BLaER1 treated with 17β-estradiol and CSF1 and Interleukin-3, amounts not matched to agents 10 nM and 100 nM (cell line): ENCODE data around the gene CSDE1.
A peak's percentile ranks its signal among the peaks of the same experiment; 100 is the strongest.

Experiments
- H3K27ac ChIP-seq, 11 experiments: shearing (Covaris generic); formaldehyde crosslinking; 2 replicates each; pipeline ENCODE4 v1.8.1; 2022
- H3K27me3 ChIP-seq, 11 experiments: shearing (Covaris generic); formaldehyde crosslinking; 2 replicates each; pipeline ENCODE4 v1.8.1; 2022
- H3K36me3 ChIP-seq, 11 experiments: shearing (Covaris generic); formaldehyde crosslinking; 2 replicates each; pipeline ENCODE4 v1.8.1; 2022
- H3K4me1 ChIP-seq, 10 experiments: shearing (Covaris generic); formaldehyde crosslinking; 2 replicates each; pipeline ENCODE4 v1.8.1; 2022
- H3K4me2 ChIP-seq, 11 experiments: shearing (Covaris generic); formaldehyde crosslinking; 2 replicates each; pipeline ENCODE4 v1.8.1; 2022
- H3K4me3 ChIP-seq, 10 experiments: shearing (Covaris generic); formaldehyde crosslinking; 2 replicates each; pipeline ENCODE4 v1.8.1; 2022
- H3K9ac ChIP-seq, 11 experiments: shearing (Covaris generic); formaldehyde crosslinking; 2 replicates each; pipeline ENCODE4 v1.8.1; 2022
- H3K9me3 ChIP-seq, 11 experiments: shearing (Covaris generic); formaldehyde crosslinking; replicated peaks in 1 of 11; 2 replicates each; pipeline ENCODE4 v1.8.1; 2022
- H4K20me1 ChIP-seq, 11 experiments: shearing (Covaris generic); formaldehyde crosslinking; 2 replicates each; pipeline ENCODE4 v1.8.1; 2022
- Cebpa-rat ChIP-seq, 11 experiments: shearing (Covaris generic); IDR thresholded peaks; 2 replicates each; pipeline ENCODE4 v1.8.1; 2022

CSDE1 gene

DNA sequence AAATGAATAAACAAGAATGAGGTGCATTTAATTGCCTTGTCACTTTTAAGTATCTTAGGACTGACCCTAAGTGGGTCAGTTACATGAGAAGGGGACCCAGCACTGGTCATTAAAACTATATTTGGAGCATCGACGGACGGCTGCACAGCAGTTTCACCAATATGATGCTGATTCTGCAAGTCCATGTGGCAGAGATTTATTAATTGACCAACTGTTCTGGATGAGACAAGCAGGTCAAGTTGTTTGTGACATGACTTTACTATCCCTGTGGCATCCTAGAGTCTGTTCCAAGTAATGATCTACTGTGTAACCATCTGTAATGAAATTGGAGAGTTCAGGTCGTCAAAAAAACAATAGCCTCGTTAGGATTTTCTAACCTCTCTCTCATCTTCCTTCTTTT lies 71.9 kb downstream of the CSDE1 start:
- H3K4me2 ChIP-seq = no peak overlapping the region
- H3K9ac ChIP-seq = no peak overlapping the region
- H3K27ac ChIP-seq = no peak overlapping the region
- H3K27me3 ChIP-seq = no peaks in the 10 kb centered on the region
- no peaks in the 10 kb centered on the region for H3K4me1 ChIP-seq
- no peaks in the 10 kb centered on the region for H3K9me3 ChIP-seq
- no peak overlapping the region for H3K4me3 ChIP-seq
- no peaks in the 10 kb centered on the region for H4K20me1 ChIP-seq
- no peak for TF ChIP-seq Cebpa-rat (IDR thresholded peaks at IDR 0.05)
- H3K36me3 ChIP-seq = no peaks in the 10 kb centered on the region

DNA sequence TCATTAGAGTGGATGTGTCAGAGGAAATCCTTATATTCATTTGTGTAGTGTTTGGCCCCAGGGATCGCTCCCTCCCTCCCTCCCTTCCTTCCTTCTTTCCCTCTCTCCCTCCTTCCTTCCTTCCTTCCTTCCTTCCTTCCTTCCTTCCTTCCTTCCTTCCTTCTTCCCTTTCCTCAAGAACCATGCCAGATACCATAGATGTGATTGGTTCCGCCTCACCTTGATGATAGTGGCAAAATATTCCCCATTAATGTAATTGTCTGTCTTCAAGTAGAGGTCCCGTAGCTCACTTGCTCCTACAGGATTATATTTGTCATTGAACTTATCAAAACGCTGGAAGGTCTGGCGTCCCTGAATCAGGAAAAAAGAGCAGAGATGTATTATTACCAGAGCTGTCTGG lies 80.1 kb downstream of the CSDE1 start:
- H4K20me1 ChIP-seq = no peaks in the 10 kb centered on the region
- H3K4me1 ChIP-seq = no peaks in the 10 kb centered on the region
- H3K36me3 ChIP-seq = no peaks in the 10 kb centered on the region
- H3K4me2 ChIP-seq = no peak overlapping the region
- H3K27ac ChIP-seq = no peak overlapping the region
- H3K27me3 ChIP-seq = no peaks in the 10 kb centered on the region
- no peak overlapping the region for H3K4me3 ChIP-seq
- TF ChIP-seq Cebpa-rat (IDR thresholded peaks at IDR 0.05) = no peak
- H3K9ac ChIP-seq = no peak overlapping the region
- H3K9me3 ChIP-seq = no peaks in the 10 kb centered on the region

DNA sequence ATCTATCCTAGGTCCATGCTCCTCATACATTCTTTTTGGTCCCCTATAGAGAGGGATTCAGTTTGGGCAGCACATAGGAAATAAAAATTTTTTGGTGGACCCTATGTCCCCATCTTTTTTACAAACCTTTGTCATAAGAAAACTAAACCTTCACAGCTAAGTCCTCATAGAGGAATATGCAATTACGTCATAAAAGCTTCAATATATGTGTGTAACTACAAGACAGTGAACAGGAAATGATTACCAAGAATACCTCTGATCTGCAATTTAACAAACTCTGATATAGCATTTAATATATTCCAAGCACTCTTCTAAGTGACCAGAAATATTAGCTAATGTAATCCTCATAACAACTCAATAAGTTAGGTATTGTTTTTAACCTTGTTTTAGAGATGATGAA lies 81.7 kb downstream of the CSDE1 start:
- H3K9me3 ChIP-seq = no peaks in the 10 kb centered on the region
- no peak overlapping the region for H3K27ac ChIP-seq
- TF ChIP-seq Cebpa-rat (IDR thresholded peaks at IDR 0.05) = no peak
- H3K4me2 ChIP-seq = no peak overlapping the region
- H3K4me3 ChIP-seq = no peak overlapping the region
- H3K9ac ChIP-seq = no peak overlapping the region
- H3K36me3 ChIP-seq = no peaks in the 10 kb centered on the region
- no peaks in the 10 kb centered on the region for H3K27me3 ChIP-seq
- no peaks in the 10 kb centered on the region for H4K20me1 ChIP-seq
- H3K4me1 ChIP-seq = no peaks in the 10 kb centered on the region

DNA sequence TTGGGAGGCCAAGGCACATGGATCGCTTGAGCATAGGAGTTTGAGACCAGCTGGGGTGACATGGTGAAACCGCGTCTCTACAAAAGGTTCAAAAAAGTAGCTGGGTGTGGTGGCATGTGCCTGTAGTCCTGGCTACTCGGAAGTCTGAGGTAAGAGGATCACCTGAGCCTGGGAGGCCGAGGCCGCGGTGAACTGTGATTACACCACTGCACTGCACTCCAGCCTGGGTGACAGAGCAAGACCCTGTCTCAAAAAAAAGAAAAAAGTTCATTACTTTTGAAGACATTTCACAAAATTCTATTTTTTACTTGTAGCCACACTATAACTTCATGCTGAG lies 85.9 kb downstream of the CSDE1 start:
- peaks cover 2 to 16% (median 11%) of the 10 kb centered on the region in 11 experiments; a peak in 18 of 22 replicates for H3K27me3 ChIP-seq
- H3K9ac ChIP-seq = no peak overlapping the region
- no peaks in the 10 kb centered on the region for H4K20me1 ChIP-seq
- H3K4me2 ChIP-seq = no peak overlapping the region
- no peaks in the 10 kb centered on the region for H3K36me3 ChIP-seq
- H3K4me3 ChIP-seq = no peak overlapping the region
- no peak for TF ChIP-seq Cebpa-rat (IDR thresholded peaks at IDR 0.05)
- peaks cover 4 to 13% (median 9%) of the 10 kb centered on the region in 10 experiments; a peak in 12 of 20 replicates for H3K4me1 ChIP-seq
- no peaks in the 10 kb centered on the region for H3K9me3 ChIP-seq
- no peak overlapping the region for H3K27ac ChIP-seq

DNA sequence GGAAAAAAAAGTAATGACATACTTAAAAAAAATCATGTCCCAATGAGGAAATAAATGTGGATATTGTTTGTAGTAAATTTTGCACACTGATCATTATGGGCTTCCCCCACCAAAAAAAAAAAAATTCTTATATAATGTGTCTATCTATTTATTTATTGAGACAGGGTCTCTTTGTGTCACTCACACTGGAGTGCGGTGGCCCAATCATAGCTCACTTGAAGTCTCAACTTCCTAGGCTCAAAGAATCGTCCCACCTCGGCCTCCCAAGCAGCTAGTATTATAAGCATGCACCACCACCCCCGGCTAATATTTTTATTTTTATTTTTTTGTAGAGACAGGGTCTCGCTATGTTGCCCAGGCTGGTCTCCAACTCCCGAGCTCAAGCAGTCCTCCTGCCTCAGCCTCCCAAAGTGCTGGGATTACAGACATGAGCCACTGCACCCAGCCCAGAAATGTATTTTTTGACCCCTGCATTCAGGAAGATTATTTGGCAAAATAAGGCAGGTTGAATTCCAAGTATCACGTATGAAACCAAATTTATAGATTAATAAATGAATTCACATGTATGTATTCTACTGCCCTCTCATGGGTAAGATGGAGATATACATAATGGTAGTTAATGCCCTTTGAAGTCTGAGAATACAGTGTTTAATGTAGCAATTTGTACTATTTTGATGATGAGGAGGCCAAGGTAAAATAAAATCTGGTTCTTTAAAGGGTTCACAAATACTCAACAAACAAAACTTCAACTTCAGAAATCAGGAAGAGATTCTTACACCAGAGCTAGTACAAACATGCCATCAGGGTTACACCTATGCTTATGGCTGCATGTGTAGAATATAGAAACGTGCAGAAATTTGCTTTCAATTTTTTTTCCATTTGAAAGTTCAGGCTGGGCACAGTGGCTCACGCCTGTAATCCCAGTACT lies 86.5 kb downstream of the CSDE1 start:
- Histone ChIP-seq H3K27ac (no peak overlapping the region), H3K9ac (no peak overlapping the region), H3K4me1 (peaks cover 4 to 13% (median 9%) of the 10 kb centered on the region in 10 experiments; a peak in 12 of 20 replicates), H3K4me3 (no peak overlapping the region), H3K36me3 (no peaks in the 10 kb centered on the region), H4K20me1 (no peaks in the 10 kb centered on the region), H3K9me3 (no peaks in the 10 kb centered on the region), H3K27me3 (peaks cover 2 to 16% (median 11%) of the 10 kb centered on the region in 11 experiments; a peak in 18 of 22 replicates), H3K4me2 (peak overlapping the region in 1 of 11 experiments; percentile 97; a peak in 2 of 22 replicates)
- TF ChIP-seq Cebpa-rat (IDR thresholded peaks at IDR 0.05) = no peak

DNA sequence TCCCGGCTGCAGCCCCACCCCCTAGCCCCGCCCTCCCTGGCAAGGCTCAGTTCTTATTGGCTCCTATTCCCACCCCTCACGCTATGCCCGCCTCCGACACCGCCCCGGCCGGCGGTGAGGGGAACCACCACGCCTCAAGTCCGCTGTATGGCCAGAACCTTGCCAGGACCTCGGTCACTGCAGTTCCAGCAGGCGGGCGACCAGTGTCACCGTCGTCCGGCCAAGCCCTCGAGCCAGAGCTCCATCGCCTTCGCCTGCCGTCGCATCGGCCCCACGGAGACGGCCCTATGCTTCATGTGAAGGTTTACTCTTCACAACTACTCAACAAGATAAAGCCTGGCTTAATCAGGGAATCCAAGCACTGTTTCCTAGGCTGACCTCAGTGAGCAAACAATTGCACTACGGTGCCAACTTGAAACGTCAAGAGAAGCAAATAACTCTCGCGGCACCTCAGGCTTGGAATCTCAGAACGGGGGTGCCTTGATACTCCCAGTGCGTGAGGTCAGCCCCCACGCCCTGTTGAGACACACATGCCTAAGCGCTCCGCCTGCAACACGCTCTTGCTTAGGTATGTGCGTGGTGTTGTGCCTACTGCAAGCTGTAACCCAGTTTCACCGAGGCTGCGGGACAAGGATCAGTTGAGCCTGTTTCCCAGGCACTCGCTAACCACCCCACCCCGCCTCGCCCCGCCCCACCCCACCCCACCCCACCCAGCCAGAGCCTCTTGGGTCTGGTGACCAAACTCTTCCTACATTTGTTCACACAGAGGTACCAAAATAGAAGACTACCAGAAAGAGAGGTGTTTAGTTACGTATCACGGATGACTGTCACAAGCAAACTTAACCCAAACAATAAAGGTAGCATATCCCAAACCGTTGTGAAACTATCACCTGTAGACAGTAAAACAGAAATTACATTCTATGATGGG lies 87.4 kb downstream of the CSDE1 start:
- Histone ChIP-seq H3K4me2 (peak overlapping the region; percentile 90 to 98 (median 95)), H3K4me1 (peaks cover 4 to 13% (median 9%) of the 10 kb centered on the region in 10 experiments; a peak in 12 of 20 replicates), H3K9ac (peak overlapping the region; percentile 48 to 83 (median 73); a peak in 20 of 22 replicates), H3K27me3 (peaks cover 2 to 16% (median 11%) of the 10 kb centered on the region in 11 experiments; a peak in 18 of 22 replicates), H3K4me3 (peak overlapping the region; percentile 59 to 82 (median 73)), H4K20me1 (no peaks in the 10 kb centered on the region), H3K9me3 (no peaks in the 10 kb centered on the region), H3K27ac (peak overlapping the region in 3 of 11 experiments; percentile 24 to 50 (median 41); a peak in 4 of 22 replicates), H3K36me3 (no peaks in the 10 kb centered on the region)
- TF ChIP-seq Cebpa-rat (IDR thresholded peaks at IDR 0.05) = no peak

DNA sequence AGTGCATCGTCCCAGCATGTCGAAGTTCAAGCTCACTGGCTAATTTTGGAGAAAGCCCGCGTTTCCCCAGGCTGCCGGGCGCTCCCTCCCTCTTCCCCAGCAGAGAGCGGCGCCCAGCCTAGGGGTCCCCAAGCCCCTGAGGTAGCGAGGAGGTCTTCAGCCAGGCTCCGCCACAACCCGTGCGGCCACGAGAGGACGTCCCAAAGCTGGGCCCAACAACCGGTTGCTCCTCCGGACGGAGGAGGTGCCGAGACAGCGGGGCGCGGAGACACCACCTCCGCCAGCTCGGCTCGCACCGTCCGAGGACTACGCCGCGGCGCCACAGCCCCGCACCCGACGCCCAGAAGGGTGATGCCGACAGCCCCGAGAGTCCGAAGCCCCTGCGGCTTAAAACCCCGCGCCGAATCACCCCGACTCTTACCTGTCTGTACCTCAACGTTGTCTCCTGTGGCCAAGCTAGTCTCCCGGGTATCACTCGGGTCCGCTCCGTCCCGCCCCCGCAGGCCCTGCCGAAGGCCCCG lies 88.2 kb downstream of the CSDE1 start, which contains the start of gene DENND2C:
DENND2C (minus strand) TSS at position 488 of the 521 bp plus-strand sequence. CDS start 44,065 bp downstream, outside the sequence.
- peaks cover 4 to 13% (median 9%) of the 10 kb centered on the region in 10 experiments; a peak in 12 of 20 replicates for H3K4me1 ChIP-seq
- H3K27ac ChIP-seq = peak within 1 kb of the TSS in 4 of 11 experiments; percentile 21 to 66 (median 54); a peak in 9 of 22 replicates
- H3K9ac ChIP-seq = peak within 1 kb of the TSS; percentile 55 to 83 (median 75); a peak in 21 of 22 replicates
- peak within 1 kb of the TSS; percentile 90 to 98 (median 95) for H3K4me2 ChIP-seq
- H3K36me3 ChIP-seq = no peaks in the 10 kb centered on the region
- no peaks in the 10 kb centered on the region for H4K20me1 ChIP-seq
- peak within 1 kb of the TSS; percentile 59 to 82 (median 73) for H3K4me3 ChIP-seq
- peaks cover 2 to 16% (median 11%) of the 10 kb centered on the region in 11 experiments; a peak in 18 of 22 replicates for H3K27me3 ChIP-seq
- no peak for TF ChIP-seq Cebpa-rat (IDR thresholded peaks at IDR 0.05)
- no peaks in the 10 kb centered on the region for H3K9me3 ChIP-seq

DNA sequence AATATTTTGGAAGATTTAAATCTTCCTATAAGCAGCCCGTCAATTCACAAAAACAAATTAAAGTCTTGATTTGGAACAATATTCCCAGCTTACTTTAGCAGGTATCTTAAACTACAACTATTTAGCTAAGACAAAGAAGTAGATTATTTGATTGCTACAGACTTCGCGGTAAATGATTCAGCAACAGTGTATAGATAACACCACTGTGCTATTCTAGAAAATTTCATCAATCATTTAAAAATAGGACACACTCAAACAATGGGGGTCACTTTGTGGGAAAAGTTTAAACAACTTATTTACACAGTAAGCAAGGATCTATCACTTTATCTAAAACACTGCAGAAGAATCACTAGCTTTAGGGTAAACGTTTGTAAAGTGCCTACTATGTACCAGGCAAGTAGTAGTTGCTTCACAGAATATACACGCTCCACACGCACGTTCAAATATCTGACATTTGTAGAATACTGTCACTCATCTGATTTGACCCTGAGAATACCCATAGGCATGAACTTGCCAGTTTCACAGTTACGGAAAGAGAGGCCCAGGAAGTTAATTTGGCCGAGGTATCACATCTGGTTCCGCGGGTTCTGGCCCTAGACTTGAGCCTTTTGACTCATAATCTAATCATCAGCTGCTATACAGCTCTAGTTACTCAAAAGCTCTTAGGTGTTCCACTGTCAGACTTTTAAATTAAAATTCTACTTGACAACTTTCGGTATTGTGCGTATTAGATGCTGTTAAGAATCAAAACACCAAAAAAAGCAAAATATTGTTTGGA lies 88.8 kb downstream of the CSDE1 start:
- H3K4me2 ChIP-seq = peak overlapping the region; percentile 85 to 97 (median 92)
- no peaks in the 10 kb centered on the region for H3K9me3 ChIP-seq
- no peaks in the 10 kb centered on the region for H4K20me1 ChIP-seq
- H3K36me3 ChIP-seq = no peaks in the 10 kb centered on the region
- H3K27me3 ChIP-seq = peaks cover 2 to 16% (median 11%) of the 10 kb centered on the region in 11 experiments; a peak in 18 of 22 replicates
- H3K27ac ChIP-seq = peak overlapping the region in 3 of 11 experiments; percentile 54 to 66 (median 55); a peak in 5 of 22 replicates
- peaks cover 4 to 13% (median 9%) of the 10 kb centered on the region in 10 experiments; a peak in 12 of 20 replicates for H3K4me1 ChIP-seq
- TF ChIP-seq Cebpa-rat (IDR thresholded peaks at IDR 0.05) = no peak
- H3K9ac ChIP-seq = peak overlapping the region; percentile 55 to 83 (median 75); a peak in 21 of 22 replicates
- peak overlapping the region; percentile 59 to 82 (median 73) for H3K4me3 ChIP-seq
